ENCODE data around the gene LATS1. TPM values are rescaled to one million over a fixed set of nuclear protein-coding genes. Genes with fewer than 3 reads are reported as not detected.
"Not testable (repeated sequence)": the region's sequence is repeated elsewhere in the genome, so short reads cannot be mapped to it uniquely, and the experiment has no call there.

Gene LATS1
- total RNA-seq, 1 donor from 2014 or later: 41.8 TPM

DNA sequence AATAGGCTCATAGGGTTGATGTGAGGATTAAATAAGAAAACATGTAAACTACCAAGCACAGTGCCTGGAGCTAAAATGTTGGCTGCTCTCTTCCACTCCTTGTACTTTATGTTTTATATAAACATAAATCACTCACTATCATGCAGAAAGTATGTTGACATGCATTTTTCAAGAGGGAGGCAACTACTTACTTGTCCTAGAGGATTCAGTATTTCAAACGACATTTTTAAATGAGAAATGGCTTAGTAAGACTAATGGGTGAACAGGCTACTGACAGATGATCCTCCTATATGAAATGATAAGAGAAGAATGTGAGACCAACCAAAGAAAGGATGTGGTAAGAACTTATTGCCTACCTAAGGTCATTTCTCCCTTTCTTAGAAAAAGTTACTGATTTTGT lies 21.0 kb downstream of the LATS1 start:
- TF ChIP-seq, protein P1, sequence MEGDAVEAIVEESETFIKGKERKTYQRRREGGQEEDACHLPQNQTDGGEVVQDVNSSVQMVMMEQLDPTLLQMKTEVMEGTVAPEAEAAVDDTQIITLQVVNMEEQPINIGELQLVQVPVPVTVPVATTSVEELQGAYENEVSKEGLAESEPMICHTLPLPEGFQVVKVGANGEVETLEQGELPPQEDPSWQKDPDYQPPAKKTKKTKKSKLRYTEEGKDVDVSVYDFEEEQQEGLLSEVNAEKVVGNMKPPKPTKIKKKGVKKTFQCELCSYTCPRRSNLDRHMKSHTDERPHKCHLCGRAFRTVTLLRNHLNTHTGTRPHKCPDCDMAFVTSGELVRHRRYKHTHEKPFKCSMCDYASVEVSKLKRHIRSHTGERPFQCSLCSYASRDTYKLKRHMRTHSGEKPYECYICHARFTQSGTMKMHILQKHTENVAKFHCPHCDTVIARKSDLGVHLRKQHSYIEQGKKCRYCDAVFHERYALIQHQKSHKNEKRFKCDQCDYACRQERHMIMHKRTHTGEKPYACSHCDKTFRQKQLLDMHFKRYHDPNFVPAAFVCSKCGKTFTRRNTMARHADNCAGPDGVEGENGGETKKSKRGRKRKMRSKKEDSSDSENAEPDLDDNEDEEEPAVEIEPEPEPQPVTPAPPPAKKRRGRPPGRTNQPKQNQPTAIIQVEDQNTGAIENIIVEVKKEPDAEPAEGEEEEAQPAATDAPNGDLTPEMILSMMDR (IDR thresholded peaks at IDR 0.05; ENCODE audit: unreplicated experiment): no peak
- Mint-ChIP-seq H3K4me3 (ENCODE audit: low read depth) (no peak overlapping the region), H3K27ac (no peak overlapping the region), H3K36me3 (ENCODE audit: insufficient read depth) (peaks cover 4% of the 10 kb centered on the region), H3K4me1 (ENCODE audit: low read depth) (no peaks in the 10 kb centered on the region), H3K9me3 (ENCODE audit: low read depth) (no peaks in the 10 kb centered on the region), H3K27me3 (no peaks in the 10 kb centered on the region)
- DNase-seq (ENCODE audit: low spot score, unreplicated experiment): no peak

DNA sequence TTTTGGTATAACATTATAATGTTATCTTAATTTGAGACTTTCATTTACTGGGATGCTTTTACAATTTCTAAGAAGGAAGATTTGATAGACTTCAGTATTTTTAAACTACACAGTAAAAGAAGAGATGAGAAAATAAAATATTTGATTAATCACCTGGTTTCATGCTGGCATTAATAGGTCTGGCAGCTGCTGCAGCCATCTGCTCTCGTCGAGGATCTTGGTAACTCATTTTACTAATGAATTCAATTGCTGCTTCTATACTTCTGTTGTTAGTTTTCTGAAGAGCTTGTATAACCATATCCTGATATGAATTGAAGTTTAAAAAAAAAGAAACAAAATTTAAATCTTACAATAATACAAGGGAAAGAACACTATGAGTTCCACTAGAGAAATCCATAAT lies 23.0 kb downstream of the LATS1 start:
- Mint-ChIP-seq H3K27ac (no peak overlapping the region), H3K4me3 (ENCODE audit: low read depth) (no peak overlapping the region), H3K4me1 (ENCODE audit: low read depth) (no peaks in the 10 kb centered on the region), H3K36me3 (ENCODE audit: insufficient read depth) (peaks cover 8% of the 10 kb centered on the region), H3K27me3 (no peaks in the 10 kb centered on the region), H3K9me3 (ENCODE audit: low read depth) (no peaks in the 10 kb centered on the region)
- no peak for DNase-seq (ENCODE audit: low spot score, unreplicated experiment)
- TF ChIP-seq, protein P1 (IDR thresholded peaks at IDR 0.05; ENCODE audit: unreplicated experiment): no peak

DNA sequence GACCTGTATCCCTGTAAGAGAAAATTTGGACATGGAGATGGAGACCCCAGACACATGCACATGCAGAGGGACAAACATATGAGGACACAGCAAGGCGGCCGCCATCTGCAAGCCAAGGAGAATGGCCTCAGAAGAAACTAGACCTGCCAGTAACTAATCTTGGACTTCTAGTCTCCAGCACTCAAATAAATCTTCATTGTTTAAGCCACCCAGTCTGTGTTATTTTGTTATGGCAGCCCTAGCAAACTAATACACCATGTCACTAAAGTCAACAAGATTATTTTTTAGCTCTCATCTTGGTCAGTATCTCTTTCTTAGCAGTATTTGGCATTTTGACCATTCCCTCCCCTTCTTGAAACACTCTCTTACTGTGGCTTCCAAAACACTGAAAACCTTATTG lies 26.7 kb downstream of the LATS1 start:
- peaks cover 1% of the 10 kb centered on the region for H3K4me1 Mint-ChIP-seq (ENCODE audit: low read depth)
- H3K9me3 Mint-ChIP-seq (ENCODE audit: low read depth): no peaks in the 10 kb centered on the region
- H3K4me3 Mint-ChIP-seq (ENCODE audit: low read depth): no peak overlapping the region
- peaks cover 18% of the 10 kb centered on the region for H3K36me3 Mint-ChIP-seq (ENCODE audit: insufficient read depth)
- H3K27ac Mint-ChIP-seq: peak overlapping the region; percentile 54
- no peak for DNase-seq (ENCODE audit: low spot score, unreplicated experiment)
- H3K27me3 Mint-ChIP-seq: no peaks in the 10 kb centered on the region
- TF ChIP-seq, protein P1 (IDR thresholded peaks at IDR 0.05; ENCODE audit: unreplicated experiment): no peak

DNA sequence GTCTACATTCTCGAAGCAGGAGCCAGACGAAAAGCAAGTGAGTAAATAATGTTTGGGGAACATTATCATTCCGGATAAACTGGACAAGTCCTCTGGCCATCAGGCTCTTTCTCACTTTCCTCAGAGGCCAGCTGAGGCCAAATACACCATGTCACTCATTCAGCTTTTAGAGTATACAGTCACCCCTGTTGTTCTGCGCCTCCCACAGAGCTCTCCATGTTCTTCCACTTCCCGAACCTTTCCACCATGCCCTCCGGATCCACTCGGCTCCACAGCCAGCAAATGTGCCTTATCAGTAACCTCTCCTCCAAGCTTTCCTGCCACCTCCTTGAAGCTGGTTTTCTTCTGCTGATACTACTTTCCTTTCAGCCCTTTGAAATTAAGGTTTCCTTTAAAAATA lies 31.7 kb downstream of the LATS1 start:
- H3K9me3 Mint-ChIP-seq (ENCODE audit: low read depth): no peaks in the 10 kb centered on the region
- H3K4me1 Mint-ChIP-seq (ENCODE audit: low read depth): peaks cover 1% of the 10 kb centered on the region
- TF ChIP-seq, protein P1 (IDR thresholded peaks at IDR 0.05; ENCODE audit: unreplicated experiment): no peak
- no peaks in the 10 kb centered on the region for H3K27me3 Mint-ChIP-seq
- no peak for DNase-seq (ENCODE audit: low spot score, unreplicated experiment)
- peak overlapping the region; percentile 44 for H3K27ac Mint-ChIP-seq
- peaks cover 20% of the 10 kb centered on the region for H3K36me3 Mint-ChIP-seq (ENCODE audit: insufficient read depth)
- H3K4me3 Mint-ChIP-seq (ENCODE audit: low read depth): no peak overlapping the region

DNA sequence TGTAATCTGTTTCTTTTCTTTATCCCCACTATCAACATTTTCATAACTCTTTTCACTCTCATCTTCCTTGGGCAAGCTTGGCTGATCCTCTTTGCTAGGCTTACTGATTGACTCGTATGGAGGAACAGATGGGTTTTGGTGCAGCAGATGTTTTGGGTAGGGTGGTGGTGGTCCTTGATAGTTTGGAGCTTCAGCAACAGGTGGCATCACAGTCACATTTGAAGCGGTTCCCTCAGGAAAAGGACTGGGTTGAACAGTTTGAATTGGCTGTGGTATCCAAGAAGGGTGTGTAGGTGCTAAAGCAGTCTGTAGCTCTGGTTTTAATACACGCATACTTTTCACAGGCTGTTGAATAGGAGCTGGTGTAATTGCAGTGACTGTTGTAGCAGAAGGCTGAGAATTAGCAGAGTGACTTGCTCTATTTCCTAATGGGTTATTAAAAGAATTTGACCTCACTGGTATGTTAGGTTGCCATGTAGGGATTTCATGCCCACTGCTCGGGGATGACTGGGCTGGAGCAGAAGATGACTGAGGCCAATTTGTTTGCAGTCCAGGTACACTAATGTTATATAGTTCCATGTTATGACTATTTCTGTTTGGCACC lies 34.5 kb downstream of the LATS1 start:
- peak overlapping the region; percentile 50 for H3K27ac Mint-ChIP-seq
- H3K9me3 Mint-ChIP-seq (ENCODE audit: low read depth): no peaks in the 10 kb centered on the region
- TF ChIP-seq, protein P1 (IDR thresholded peaks at IDR 0.05; ENCODE audit: unreplicated experiment): no peak
- peaks cover 1% of the 10 kb centered on the region for H3K4me1 Mint-ChIP-seq (ENCODE audit: low read depth)
- no peak overlapping the region for H3K4me3 Mint-ChIP-seq (ENCODE audit: low read depth)
- no peak for DNase-seq (ENCODE audit: low spot score, unreplicated experiment)
- H3K36me3 Mint-ChIP-seq (ENCODE audit: insufficient read depth): peaks cover 22% of the 10 kb centered on the region
- no peaks in the 10 kb centered on the region for H3K27me3 Mint-ChIP-seq

DNA sequence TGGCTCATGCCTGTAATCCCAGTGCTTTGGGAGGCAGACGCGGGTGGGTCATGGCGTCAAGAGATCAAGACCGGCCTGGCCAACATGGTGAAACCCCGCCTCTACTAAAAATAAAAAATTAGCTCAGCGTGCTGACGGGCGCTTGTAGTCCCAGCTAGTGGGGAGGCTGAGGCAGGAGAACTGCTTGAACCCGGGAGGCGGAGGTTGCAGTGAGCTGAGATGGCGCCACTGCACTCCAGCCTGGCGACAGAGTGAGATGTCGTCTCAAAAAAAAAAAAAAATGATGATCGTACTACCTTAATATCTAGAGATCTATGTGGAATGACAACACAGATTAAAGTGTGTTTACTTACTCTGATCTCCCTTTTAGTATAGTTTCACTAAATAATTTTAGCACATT lies 36.1 kb downstream of the LATS1 start:
- H3K27me3 Mint-ChIP-seq; H3K4me1 Mint-ChIP-seq (ENCODE audit: low read depth); DNase-seq (ENCODE audit: low spot score, unreplicated experiment); H3K9me3 Mint-ChIP-seq (ENCODE audit: low read depth); H3K27ac Mint-ChIP-seq; H3K4me3 Mint-ChIP-seq (ENCODE audit: low read depth): not testable (repeated sequence)
- H3K36me3 Mint-ChIP-seq (ENCODE audit: insufficient read depth): peaks cover 25% of the 10 kb centered on the region
